ENCODE measurements around the gene MYEF2. TPM values are rescaled to one million over a fixed set of nuclear protein-coding genes. Genes with fewer than 3 reads are reported as not detected.

Gene MYEF2
- total and polyA plus RNA-seq, 2 of the 13 experiments (the other 11 are each of a cell fraction or from before 2014, with no cell fraction given) = 10.3 to 10.5 TPM

GRCh38 chr15:48132874-48133273 is 45.2 kb downstream of the MYEF2 start:
- Histone ChIP-seq H3K9me3 (ENCODE audit: low read length) (no peaks in the 10 kb centered on the region), H3K27me3 (ENCODE audit: control insufficient read depth in 1 of 2, insufficient read depth in 2 of 2, low read length in 2 of 2) (no peaks in the 10 kb centered on the region), H3K4me2 (ENCODE audit: low read depth, low read length) (no peak overlapping the region), H3K79me2 (ENCODE audit: insufficient read depth, low read length) (no peaks in the 10 kb centered on the region), H3K36me3 (replicated peaks in 1 of 2; ENCODE audit: control insufficient read depth in 1 of 2, insufficient read depth in 2 of 2, low read length in 2 of 2) (no peaks in the 10 kb centered on the region), H3K27ac (ENCODE audit: extremely low read length, insufficient read depth, low read length) (no peak overlapping the region), H3K4me3 (replicated peaks in 1 of 3; ENCODE audit: insufficient read depth in 1 of 3, low read depth in 2 of 3, low read length in 3 of 3) (no peak overlapping the region), H3K9ac (ENCODE audit: insufficient read depth, low read depth, low read length) (no peak overlapping the region), H2AFZ (ENCODE audit: low read length) (no peak overlapping the region), H3K4me1 (ENCODE audit: insufficient read depth, low read length) (no peaks in the 10 kb centered on the region), H4K20me1 (ENCODE audit: insufficient read depth, low read length) (no peaks in the 10 kb centered on the region)
- in situ Hi-C loops (cut with HindIII; ENCODE audit: extremely low pct_ligation_motif_present, low pct_unique_long_range_greater_than_20kb) (no loop called here), intact Hi-C loops (cut with micrococcal nuclease; ENCODE audit: unreplicated experiment) (no loop called here)
- CTCF ChIA-PET (ENCODE audit: low intra/inter-chr PET ratio, low total read pairs) = no interaction called here
- no peak for TF ChIP-seq ZFX (CRISPR knock-in tag; IDR thresholded peaks at IDR 0.05; ENCODE audit: low read depth)
- TF ChIP-seq, protein P1, sequence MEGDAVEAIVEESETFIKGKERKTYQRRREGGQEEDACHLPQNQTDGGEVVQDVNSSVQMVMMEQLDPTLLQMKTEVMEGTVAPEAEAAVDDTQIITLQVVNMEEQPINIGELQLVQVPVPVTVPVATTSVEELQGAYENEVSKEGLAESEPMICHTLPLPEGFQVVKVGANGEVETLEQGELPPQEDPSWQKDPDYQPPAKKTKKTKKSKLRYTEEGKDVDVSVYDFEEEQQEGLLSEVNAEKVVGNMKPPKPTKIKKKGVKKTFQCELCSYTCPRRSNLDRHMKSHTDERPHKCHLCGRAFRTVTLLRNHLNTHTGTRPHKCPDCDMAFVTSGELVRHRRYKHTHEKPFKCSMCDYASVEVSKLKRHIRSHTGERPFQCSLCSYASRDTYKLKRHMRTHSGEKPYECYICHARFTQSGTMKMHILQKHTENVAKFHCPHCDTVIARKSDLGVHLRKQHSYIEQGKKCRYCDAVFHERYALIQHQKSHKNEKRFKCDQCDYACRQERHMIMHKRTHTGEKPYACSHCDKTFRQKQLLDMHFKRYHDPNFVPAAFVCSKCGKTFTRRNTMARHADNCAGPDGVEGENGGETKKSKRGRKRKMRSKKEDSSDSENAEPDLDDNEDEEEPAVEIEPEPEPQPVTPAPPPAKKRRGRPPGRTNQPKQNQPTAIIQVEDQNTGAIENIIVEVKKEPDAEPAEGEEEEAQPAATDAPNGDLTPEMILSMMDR (CRISPR knock-in tag; IDR thresholded peaks at IDR 0.05) = no peak
- no peak for TF ChIP-seq POLR2G (IDR thresholded peaks at IDR 0.05; ENCODE audit: low read depth, low read length)
- TF ChIP-seq TBP (CRISPR knock-in tag; IDR thresholded peaks at IDR 0.05) = no peak
- TF ChIP-seq ZNF75D (CRISPR knock-in tag; IDR thresholded peaks at IDR 0.05; ENCODE audit: borderline replicate concordance) = no peak
- TF ChIP-seq ZBTB7A (CRISPR knock-in tag; IDR thresholded peaks at IDR 0.05) = no peak
- TF ChIP-seq ZNF207 (IDR thresholded peaks at IDR 0.05; ENCODE audit: borderline replicate concordance) = no peak
- no peak for TF ChIP-seq SIN3A (IDR thresholded peaks at IDR 0.05; ENCODE audit: borderline replicate concordance, low read depth, low read length)
- TF ChIP-seq ZBTB3 (CRISPR knock-in tag; IDR thresholded peaks at IDR 0.05; ENCODE audit: borderline replicate concordance, low read depth) = no peak
- TF ChIP-seq, protein P2, sequence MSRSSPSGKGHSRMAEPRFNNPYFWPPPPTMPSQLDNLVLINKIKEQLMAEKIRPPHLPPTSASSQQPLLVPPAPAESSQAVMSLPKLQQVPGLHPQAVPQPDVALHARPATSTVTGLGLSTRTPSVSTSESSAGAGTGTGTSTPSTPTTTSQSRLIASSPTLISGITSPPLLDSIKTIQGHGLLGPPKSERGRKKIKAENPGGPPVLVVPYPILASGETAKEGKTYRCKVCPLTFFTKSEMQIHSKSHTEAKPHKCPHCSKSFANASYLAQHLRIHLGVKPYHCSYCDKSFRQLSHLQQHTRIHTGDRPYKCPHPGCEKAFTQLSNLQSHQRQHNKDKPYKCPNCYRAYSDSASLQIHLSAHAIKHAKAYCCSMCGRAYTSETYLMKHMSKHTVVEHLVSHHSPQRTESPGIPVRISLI (CRISPR knock-in tag; IDR thresholded peaks at IDR 0.05; ENCODE audit: borderline replicate concordance) = no peak
- no peak for TF ChIP-seq SOX6 (IDR thresholded peaks at IDR 0.05)
- TF ChIP-seq SOX6 (CRISPR knock-in tag; IDR thresholded peaks at IDR 0.05) = no peak
- no peak for TF ChIP-seq MIER2 (CRISPR knock-in tag; IDR thresholded peaks at IDR 0.05)
- TF ChIP-seq, protein P3, sequence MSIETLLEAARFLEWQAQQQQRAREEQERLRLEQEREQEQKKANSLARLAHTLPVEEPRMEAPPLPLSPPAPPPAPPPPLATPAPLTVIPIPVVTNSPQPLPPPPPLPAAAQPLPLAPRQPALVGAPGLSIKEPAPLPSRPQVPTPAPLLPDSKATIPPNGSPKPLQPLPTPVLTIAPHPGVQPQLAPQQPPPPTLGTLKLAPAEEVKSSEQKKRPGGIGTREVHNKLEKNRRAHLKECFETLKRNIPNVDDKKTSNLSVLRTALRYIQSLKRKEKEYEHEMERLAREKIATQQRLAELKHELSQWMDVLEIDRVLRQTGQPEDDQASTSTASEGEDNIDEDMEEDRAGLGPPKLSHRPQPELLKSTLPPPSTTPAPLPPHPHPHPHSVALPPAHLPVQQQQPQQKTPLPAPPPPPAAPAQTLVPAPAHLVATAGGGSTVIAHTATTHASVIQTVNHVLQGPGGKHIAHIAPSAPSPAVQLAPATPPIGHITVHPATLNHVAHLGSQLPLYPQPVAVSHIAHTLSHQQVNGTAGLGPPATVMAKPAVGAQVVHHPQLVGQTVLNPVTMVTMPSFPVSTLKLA (IDR thresholded peaks at IDR 0.05) = no peak
- TF ChIP-seq ZNF788 (CRISPR knock-in tag; IDR thresholded peaks at IDR 0.05; ENCODE audit: borderline replicate concordance) = no peak
- no peak for TF ChIP-seq ZNF496 (CRISPR knock-in tag; IDR thresholded peaks at IDR 0.05; ENCODE audit: insufficient replicate concordance)
- TF ChIP-seq NFIC (IDR thresholded peaks at IDR 0.05; ENCODE audit: low read length) = no peak
- no peak for TF ChIP-seq ZNF160 (CRISPR knock-in tag; IDR thresholded peaks at IDR 0.05)
- no TSS peak for BruUV-seq (replicated peaks)
- no peak for DNase-seq (ENCODE audit: low spot score)
- FAIRE-seq = no peak
- 21% methylated on average over 6 of the region's 6 CpGs for WGBS (ENCODE audit: low lambda C conversion rate)
- no peak for ATAC-seq
- POLR2A ChIA-PET = no interaction called here
